M059J (cell line): ENCODE data around the gene AMT. TPM values are rescaled to one million over a fixed set of nuclear protein-coding genes. Genes with fewer than 3 reads are reported as not detected.

Experiments used
- DNase-seq: peaks from one replicate; pipeline ENCODE4 v3.0.0-alpha.2; 2012; ENCODE audit warnings: low read depth
- total RNA-seq: library from RNA; depleted of rRNA; stranded (reverse); fragments of >200 nt; shearing (Covaris generic); gene quantifications from 2 replicates; pipeline ENCODE4 v1.2.3, GENCODE V29; 2014; rRNA removed

The AMT gene
- 0.12 and 0.32 TPM in 2 replicates for total RNA-seq

- DNase-seq: no peak
Observed at GRCh38 chr3:49422379-49423248, at the start of gene AMT. AMT (minus strand) TSS chr3:49422473; CDS start chr3:49422450, 23 bp downstream.

- DNase-seq: no peak
Observed at GRCh38 chr3:49470714-49471420, 48.6 kb upstream of the AMT start.

- DNase-seq: peak; percentile 90
Observed at GRCh38 chr3:49469936-49470713, 47.9 kb upstream of the AMT start, which contains the start of gene DAG1. DAG1 (plus strand) TSS chr3:49470267; CDS start chr3:49510535, 40,268 bp downstream.

- DNase-seq: peak; percentile 87
Observed at GRCh38 chr3:49469037-49469935, 47.0 kb upstream of the AMT start.

- no peak for DNase-seq
Observed at GRCh38 chr3:49466085-49466484, 43.8 kb upstream of the AMT start.

GRCh38 chr3:49465270-49466034, 43.2 kb upstream of the AMT start:
- DNase-seq: no peak

- DNase-seq: peak; percentile 65
Observed at GRCh38 chr3:49462222-49462621, 39.9 kb upstream of the AMT start.

- DNase-seq: peak; percentile 35
Observed at GRCh38 chr3:49461443-49462171, 39.3 kb upstream of the AMT start.

- no peak for DNase-seq
Observed at GRCh38 chr3:49460956-49461355, 38.7 kb upstream of the AMT start.

- no peak for DNase-seq
Observed at GRCh38 chr3:49460188-49460890, 38.1 kb upstream of the AMT start.

GRCh38 chr3:49456466-49456865, 34.2 kb upstream of the AMT start:
- DNase-seq: peak; percentile 38

- no peak for DNase-seq
Observed at GRCh38 chr3:49454898-49455681, 32.8 kb upstream of the AMT start.

GRCh38 chr3:49454458-49454857, 32.2 kb upstream of the AMT start:
- DNase-seq: peak; percentile 48

GRCh38 chr3:49453621-49454020, 31.3 kb upstream of the AMT start:
- no peak for DNase-seq

GRCh38 chr3:49445391-49445790, 23.1 kb upstream of the AMT start:
- DNase-seq: no peak

GRCh38 chr3:49434731-49435130, 12.5 kb upstream of the AMT start:
- DNase-seq: no peak

- no peak for DNase-seq
Observed at GRCh38 chr3:49428752-49429080, 6.4 kb upstream of the AMT start.

- DNase-seq: no peak
Observed at GRCh38 chr3:49427586-49427985, 5.3 kb upstream of the AMT start.
